Left renal pelvis (tissue), 4 donors: ENCODE results near the gene DNM1. TPM values are rescaled to one million over a fixed set of nuclear protein-coding genes. Genes with fewer than 3 reads are reported as not detected.
"Not testable (repeated sequence)": the region's sequence is repeated elsewhere in the genome, so short reads cannot be mapped to it uniquely, and the experiment has no call there.

Experiments
- DNase-seq, 4 donors: peaks; one replicate each; pipeline ENCODE4 v3.0.0-alpha.2; 2013; ENCODE audit warnings: low read depth in 4 of 4, low spot score in 3 of 4
- polyA plus RNA-seq, 4 donors: library from polyadenylated mRNA; unstranded; fragments of 120-200 nt; gene quantifications; one replicate each; pipeline ENCODE4 v1.2.1, GENCODE V29; 2013; ENCODE audit not compliant: insufficient read length in 4 of 4

The DNM1 gene
- polyA plus RNA-seq, 4 donors, result 47.8 to 204 (median 102) TPM

DNA sequence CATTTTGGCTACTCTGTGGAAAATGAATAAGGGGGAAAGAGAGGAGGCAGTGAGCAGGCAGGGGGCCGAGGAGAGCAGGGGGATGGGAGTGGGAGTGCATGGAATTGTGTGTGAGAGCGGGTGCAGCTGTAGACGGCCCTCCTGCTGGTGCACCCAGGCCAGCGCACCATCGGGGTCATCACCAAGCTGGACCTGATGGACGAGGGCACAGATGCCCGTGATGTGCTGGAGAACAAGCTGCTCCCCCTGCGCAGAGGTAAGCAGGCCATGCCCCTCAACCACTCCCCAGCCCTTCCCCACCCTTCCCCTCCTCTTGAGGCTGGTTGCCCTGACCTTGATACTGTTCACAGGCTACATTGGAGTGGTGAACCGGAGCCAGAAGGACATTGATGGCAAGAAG lies 16.7 kb downstream of the DNM1 start:
- DNase-seq, result no peak

DNA sequence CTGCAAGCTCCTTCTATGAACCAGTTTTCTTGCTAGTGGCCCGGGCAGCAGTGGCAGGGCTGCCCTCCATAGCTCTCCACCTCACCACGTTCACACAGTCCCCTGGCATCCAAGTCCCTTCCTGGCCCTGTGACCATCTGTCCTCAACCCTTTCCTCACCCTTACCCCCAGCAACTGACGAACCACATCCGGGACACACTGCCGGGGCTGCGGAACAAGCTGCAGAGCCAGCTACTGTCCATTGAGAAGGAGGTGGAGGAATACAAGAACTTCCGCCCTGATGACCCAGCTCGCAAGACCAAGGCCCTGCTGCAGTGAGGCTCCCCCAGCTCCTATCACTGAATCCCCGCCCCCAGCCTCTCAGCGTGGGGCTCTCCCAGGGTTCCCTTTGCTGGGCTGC lies 18.8 kb downstream of the DNM1 start:
- DNase-seq, result no peak

DNA sequence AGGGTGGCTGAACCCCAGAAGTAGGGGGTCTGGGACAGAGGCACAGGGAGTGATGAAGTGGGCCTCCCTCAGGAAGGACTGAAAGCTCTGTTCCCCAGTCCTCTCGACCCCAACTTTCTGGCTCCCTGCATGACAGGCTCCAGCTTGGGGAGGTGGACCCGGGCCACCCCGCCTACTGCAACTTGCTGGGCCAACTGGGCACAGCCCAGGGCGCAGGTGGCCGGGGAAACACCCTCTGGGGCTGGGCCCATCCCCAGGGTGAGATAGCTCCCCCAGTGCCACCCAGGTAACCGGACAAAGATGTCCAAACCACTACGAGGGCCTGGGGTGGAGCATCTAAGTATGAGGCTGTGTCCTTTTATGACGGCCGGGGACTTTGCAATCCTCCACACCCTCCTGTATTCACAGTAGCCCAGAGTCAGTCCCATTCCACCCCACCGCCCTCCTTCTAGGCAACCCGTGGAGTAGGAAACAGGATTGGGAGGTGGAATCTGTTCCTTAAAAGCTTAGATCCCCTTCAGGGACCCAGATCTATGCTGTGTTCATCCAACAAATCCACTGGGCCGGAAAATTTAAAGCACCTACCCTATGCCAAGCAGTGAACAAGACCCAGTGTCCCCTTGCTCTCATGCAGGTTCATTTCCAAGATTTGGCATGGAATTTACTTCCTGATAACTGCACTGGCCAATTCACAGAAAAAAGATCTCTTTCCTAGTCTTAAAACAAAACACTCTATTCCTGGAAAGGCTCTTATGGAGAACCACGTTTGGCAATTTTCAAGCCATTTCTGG lies 19.9 kb downstream of the DNM1 start:
- no peak for DNase-seq

DNA sequence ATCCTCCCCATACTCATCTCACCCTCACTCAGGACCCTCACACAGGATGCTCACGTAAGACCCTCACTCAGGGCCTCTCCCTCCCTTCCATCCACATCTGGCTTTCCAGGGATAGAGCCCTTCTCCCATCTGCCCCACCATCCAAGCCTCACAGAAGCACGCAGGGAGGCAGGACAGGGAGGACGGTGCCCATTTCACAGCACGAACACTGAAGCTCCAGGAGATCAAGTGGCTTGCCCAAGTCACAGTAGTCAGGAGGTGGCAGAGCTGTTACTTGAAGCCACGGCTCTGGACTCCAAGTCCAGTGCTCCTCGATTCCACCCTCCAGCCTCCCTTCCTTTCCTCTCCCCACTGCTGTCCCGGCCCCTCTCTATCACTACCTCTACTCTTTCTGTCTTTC lies 21.7 kb downstream of the DNM1 start:
- no peak for DNase-seq

DNA sequence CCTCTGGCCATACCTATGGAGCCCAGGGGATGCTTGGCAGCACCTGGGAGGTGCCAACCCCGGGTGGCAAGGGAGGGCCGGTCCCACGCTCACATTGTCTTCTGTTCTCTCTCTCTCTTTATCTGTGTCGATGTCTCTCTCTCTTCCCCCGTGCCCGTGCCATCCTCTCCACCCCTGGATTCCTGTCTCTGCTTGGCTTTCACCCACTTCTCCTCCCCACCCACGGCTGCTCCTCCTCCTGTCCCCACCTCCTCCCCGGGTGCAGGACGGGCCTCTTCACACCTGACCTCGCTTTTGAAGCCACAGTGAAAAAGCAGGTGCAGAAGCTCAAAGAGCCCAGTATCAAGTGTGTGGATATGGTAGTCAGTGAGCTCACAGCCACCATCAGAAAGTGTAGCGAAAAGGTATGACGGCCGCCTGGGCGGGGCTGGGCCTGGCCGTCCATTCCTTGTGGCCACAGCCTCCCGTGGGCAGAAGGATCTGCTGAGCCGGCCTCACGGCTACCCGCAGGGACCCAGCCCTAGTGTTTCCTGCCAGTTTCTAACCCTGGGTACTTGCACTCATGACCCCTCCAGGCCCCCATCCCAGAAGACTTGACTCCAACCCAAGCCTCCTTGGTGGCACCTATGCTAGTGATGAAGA lies 22.7 kb downstream of the DNM1 start:
- no peak for DNase-seq

GRCh38 chr9:128226412-128226801 lies 23.2 kb downstream of the DNM1 start:
- no peak for DNase-seq

DNA sequence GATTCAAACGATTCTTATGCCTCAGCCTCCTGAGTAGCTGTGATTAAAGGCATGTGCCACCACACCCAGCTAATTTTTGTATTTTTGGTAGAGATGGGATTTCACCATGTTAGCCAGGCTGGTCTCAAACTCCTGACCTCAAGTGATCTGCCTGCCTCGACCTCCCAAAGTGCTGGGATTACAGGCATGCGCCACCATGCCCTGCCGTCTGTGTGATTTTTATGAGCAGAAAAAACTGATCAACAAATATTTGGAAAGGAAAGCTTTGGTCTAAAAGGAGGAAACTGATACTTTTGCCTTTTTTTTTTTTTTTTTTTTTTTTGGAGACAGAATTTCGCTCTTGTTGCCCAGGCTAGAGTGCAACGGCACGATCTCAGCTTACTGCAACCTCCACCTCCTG lies 27.7 kb downstream of the DNM1 start:
- DNase-seq, result not testable (repeated sequence)

DNA sequence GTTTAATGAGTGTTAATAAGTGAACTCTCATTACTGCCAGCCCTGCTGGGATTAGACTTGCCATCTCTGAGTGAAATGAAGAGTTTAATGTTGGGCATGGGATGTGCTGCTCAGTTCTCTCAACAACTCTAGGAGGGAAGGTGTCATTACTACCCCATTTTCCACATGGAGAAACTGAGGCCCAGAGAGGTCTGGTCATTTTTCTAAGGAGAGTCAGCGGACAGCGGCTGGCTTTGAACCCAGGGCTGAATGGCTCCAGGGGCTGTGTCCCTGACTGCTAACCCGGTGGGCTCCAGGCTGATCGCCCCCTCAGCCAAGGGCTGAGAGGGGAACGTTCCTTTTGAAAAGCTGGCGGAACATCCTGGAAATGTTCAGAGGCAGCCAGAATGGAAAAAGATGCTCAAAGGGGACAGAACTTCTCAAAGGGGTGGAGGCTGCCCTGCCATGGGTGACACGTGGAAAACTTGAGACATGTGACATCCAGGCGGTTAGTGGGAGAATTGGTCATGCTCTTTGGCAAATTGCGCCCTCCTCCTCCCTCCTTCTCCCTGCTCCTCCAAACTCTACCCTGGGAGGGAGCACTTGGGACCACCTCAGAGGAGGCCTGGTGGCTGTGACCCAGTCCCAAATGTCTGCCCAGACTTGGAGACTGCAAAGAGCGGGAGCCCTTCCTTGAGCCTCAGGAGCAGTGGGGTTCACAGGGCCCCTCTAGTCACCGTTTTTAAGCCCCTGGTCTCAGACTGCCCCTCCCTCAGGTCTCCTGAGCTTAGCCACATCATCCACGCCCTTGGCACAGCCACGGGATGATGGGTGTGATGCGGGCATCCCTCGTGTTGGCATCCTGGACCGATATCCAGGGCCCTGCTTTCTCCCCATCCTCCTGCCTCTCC lies 28.7 kb downstream of the DNM1 start:
- DNase-seq, result no peak

DNA sequence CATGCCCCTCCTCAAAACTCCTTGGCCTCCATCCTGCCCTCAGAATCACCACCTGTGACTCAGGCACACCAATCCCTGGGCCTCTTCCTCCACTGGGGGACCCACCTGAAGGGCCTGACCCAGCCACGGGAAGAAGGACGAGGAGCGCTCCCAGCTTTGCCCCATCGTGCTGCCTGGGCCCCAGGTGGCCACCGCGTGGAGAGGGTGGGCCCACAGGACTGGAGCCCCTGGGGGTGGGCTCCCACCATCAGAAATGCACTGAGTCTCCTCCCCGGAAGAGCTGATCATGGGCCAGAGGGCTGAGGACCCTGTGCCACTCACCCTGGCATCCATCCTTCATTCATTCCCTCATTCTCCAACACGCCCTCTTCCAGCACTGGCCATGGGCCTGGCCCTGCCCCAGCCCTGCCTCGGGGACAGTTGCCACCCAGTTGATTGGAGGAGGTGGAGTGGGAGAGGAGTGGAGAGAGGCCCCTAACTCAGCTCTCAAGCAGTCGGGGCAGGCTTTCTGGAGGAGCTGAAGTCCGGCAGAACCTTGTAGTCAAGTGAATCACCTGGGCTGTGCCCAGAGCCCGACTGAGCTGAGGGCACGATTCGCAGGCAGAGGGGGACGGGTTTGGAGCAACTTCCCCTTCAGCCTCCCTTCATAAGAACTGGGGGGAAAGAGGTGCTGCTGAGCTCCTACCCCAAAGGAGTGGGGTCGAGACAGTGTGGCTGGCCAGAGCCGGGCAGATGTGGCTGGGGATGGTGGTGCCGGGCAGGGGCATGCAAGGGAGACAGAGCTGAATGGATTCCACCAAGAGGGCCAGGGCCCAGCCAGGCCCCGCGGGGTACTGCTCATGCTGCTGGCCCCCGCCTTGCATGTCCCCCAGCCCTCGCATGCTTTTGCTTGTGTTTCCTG lies 29.6 kb downstream of the DNM1 start:
- no peak for DNase-seq

DNA sequence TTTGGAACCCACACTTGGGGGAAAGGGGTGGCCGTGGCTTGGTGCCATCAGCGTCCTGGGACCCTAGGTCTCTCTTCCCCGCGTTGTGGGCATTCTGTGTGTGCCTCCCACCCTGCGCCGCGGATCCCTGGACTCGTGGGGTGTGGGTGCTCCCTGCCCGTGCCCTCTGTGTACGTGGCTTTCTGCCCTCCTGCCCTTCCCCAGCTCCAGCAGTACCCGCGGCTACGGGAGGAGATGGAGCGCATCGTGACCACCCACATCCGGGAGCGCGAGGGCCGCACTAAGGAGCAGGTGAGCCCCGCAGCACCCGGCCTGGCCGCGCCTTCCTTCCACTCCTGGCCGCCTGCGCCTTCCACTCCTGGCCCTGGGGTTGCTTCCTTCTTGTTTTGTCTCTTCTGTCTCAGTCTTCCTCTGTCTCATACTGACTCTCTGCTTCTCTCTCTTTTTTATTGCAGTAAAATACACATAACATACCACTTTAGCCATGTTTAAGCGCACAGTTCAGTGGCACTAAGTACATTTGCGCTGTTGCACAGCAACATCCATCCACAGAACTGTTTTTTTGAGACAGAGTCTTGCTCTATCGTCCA lies 30.7 kb downstream of the DNM1 start:
- no peak for DNase-seq

DNA sequence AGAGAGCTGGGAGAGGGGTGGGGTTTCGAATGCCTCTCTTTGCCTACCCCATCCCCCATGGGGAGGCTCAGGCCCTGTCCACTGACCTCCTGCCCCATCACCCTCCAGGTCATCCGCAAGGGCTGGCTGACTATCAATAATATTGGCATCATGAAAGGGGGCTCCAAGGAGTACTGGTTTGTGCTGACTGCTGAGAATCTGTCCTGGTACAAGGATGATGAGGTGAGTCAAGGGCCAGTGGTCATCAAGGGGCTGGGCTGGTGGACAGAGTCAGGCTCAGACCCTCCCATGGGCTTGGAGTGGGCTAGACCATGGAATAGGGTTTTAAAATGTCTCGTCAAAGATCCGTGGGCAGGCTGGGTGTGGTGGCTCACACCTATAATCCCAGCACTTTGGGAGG lies 38.9 kb downstream of the DNM1 start:
- no peak for DNase-seq

DNA sequence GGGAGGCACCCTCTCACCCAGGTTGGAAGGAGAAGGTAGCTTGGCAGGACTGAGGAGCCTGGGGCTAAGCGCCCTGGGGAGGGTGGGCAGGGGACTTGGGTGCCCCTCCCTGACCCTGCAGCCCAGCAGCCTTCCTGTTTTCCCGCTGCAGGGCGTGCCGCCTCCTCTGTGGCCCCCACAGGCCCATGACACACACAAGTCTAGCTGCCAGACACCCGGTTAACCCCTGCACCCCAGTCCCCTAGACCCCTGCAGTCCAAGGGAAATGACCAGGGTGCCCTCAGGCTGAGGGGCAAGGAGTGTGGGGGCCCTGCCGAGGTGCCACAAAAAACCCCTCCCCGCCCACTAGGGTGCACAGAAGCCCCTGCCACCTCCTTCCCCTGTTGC lies 39.6 kb downstream of the DNM1 start:
- no peak for DNase-seq

DNA sequence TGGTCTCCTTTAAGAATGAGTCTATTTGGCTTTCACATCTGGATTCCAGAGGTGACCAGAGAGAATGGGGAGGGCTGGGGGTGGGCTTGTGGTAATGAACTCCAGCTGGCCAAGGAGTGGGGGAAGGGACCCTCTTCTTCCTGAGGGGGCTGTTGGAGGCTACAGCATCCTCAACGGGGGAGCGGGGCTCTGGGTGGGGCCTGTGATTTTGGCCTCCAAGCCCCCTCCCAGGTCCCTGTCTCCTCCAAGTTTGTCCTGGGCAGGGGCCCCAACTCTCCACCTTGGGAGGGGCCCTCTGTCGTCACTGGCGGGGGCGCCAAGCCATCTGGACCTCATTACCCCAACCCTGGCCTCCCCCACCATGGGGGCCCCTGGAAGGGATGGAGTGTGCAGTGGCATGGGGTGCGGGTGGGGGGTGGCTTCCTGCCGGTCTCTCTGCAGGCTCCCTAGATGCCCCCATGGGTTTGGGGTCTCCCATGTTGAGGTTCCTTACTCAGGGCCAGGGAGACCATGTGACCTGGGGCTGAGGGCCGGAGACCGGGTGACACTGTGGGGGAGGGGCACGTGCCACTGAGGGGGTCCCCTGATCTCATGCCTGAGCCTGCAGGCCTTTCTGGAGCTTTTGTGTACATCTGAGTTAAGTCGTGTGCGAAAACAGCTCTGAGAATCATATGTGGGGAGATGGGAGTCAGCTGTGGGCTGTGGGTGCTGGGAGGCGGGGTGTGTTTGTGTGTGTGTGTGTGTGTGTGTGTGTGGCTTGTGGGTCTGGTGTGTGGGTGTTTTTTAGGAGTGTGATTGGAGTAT lies 40.2 kb downstream of the DNM1 start:
- no peak for DNase-seq

- no peak for DNase-seq
These were observed 41.1 kb downstream of the DNM1 start for GRCh38 chr9:128244091-128244836.

DNA sequence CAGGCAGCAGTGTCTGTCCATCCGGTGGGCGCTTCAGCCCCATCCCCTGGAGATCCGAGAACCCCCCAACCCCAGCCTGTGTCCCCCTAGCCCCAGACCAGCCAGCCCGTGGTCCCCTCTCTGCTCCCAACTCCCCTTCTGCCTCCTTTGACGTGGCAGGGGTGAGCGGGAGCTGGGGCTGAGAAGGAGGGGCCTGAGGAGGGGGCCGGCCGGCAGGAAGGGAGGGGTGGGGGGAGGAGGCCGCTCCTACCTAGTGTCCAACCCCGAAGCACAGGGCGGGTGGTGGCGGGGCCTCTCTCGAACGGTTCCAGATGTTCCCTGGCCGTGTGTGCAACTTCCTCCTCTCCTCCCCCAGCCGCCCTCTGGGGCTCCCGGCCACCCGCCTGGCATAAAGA lies 41.7 kb downstream of the DNM1 start:
- DNase-seq, result peak in 3 of 4 donors; percentile 73 to 80 (median 78)

DNA sequence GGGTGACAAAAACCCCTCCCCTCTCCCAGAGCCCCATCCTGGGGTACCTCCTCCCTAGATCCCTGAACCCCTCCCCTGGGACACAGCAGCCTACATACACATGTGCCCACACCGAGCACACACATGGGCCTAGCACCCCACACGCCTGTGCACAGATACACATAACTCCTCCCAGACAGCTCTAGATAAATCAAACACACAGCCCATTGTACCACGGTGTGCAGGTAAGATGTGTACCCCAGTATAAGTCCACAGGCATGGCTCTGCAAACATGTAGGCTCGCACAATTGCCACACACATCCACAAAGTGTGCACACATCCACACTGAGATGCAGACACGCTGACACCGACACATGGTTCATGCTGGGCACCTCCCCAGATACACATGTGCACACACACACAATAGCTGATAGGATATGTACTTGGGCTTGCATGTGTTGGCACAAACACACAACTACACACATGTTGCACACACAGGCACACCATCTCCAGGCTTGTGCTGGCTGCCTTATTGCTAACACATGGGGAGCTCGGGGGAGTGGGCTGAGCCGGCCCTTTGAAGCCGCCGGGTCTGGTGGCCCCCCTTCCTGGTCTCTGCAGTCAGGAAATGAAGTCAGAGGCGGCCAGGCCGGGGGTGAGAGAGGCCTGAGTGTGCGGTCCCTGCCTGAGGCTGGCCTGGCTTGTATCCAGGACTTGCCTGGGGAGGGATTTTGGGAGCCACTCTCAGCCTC lies 42.4 kb downstream of the DNM1 start:
- peak in 1 of 4 donors; percentile 55 for DNase-seq

GRCh38 chr9:128246471-128246870 lies 43.3 kb downstream of the DNM1 start:
- no peak for DNase-seq
